Ramos (cell line): ENCODE data around the gene FAM136A.
"Not testable (repeated sequence)": the region's sequence is repeated elsewhere in the genome, so short reads cannot be mapped to it uniquely, and the experiment has no call there.

Experiments
- in situ Hi-C: fragments of 300-500 bp; cut with MboI; formaldehyde crosslinking; loops from one replicate; pipeline ENCODE4 v1.14.3; 2022; ENCODE audit warnings: low sequenced_read_pairs; ENCODE audit not compliant: unreplicated experiment

Gene FAM136A

DNA sequence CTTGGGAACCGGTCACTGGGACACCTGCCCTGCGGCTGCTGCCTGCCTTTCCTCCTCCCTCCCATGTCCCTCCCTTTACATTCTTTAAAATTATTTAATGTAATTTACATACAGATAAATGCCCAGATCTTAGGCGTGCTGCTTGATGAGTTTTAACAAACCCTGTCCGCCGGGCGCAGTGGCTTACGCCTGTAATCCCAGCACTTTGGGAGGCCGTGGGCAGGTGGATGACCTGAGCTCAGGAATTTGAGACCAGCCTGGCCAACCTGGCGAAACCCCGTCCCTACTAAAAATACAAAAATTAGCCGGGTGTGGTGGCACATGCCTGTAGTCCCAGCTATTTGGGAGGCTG, 304 bp upstream of the FAM136A start:
- in situ Hi-C loops = loop anchor here (10.0 to 25.0 kb wide), 3 partner anchors 343 to 635 kb away; partner anchors contain the start of gene ATP6V1B1

DNA sequence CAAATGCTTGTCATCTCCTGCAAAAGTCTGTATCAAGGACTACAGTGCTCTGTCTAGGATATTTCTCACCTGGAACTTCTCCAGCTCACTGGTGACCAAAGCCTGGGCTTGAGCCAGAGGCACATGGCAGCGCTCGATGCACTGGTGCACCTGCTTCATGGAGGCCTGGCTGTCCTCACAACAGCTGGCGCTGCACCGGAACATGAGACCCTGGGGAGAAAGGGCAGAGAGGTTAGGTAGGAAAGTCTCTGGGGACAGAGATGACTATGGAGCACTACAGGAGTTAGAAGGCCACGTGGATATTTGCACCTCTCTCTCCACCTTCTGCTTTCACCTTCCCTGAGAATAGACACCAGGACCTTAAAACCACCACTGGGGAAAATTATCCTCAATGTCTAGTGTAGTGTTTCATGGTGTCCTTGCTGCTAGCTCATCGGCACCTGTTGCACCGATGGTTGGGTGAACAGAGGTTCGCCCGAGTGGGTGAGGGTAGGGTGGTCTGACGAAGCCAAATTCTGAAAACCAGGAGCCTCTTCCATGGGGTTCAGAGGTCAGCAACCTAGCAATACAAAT, 1.0 kb downstream of the FAM136A start:
- in situ Hi-C loops = loop anchor here (10.0 to 25.0 kb wide), 3 partner anchors 344 to 636 kb away; partner anchors contain the start of gene ATP6V1B1

DNA sequence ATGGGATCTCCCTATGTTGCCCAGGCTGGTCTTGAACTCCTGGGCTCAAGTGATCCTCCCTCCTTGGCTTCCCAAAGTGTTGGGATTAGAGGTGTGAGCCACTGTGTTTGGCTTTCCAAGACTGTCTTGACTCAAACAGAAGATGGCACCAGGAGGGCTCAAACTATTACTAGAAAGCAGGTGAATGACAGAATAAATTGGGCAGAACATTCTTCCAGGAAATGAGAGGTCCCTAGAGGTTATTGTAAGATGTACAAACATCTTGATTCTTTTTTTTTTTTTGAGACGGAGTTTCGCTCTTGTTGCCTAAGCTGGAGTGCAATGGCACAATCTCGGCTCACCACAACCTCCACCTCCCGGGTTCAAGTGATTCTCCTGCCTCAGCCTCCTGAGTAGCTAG, 4.0 kb downstream of the FAM136A start:
- in situ Hi-C loops = not testable (repeated sequence)

DNA sequence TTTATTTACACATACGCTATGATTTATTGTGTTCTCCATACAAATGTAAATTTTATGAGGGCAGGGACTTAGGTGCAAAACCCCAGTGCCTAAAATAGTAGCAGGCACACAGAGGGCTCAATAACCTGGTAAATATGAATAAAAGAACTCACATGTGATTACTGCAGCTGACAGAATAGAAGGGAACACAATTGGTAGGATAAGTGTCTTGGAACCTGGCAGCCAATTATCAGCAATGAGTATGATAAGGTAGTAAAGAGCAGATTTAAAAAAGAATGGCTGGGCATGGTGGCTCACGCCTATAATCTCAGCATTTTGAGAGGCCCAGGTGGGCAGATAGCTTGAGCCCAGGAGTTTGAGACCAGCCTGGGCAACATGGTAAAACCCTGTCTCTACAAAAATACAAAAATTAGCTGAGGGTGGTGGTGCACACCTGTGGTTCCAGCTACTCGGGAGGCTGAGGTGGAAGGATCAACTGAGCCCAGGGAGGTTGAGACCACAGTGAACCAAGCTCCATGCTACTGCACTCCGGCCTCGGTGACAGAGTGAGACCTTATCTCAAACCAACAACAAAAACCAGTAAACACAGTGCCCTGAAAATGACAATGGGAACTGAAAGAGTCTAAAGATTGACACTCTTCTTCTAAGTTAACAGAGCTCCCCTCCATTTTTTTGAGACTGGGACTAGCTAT, 18.2 kb downstream of the FAM136A start:
- in situ Hi-C loops = no loop called here

DNA sequence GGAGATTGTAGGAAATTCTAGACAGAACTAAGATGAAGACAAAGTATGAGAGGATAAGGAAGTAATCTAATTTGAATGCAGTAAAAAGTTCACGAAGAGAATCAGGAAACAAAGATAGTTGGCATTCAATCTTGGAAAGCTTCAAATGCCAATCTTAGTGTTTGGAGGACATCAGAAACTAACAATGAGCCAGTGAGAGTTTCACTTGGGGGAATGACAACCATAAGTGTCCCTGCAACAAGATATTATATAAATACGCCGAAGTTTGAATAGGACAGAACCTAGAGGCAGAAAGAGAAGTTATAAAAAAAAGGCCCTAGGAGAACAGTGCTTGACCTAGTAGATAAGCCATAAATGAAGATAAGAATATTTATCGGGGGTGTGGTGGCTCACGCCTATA, 19.4 kb downstream of the FAM136A start:
- in situ Hi-C loops = no loop called here

DNA sequence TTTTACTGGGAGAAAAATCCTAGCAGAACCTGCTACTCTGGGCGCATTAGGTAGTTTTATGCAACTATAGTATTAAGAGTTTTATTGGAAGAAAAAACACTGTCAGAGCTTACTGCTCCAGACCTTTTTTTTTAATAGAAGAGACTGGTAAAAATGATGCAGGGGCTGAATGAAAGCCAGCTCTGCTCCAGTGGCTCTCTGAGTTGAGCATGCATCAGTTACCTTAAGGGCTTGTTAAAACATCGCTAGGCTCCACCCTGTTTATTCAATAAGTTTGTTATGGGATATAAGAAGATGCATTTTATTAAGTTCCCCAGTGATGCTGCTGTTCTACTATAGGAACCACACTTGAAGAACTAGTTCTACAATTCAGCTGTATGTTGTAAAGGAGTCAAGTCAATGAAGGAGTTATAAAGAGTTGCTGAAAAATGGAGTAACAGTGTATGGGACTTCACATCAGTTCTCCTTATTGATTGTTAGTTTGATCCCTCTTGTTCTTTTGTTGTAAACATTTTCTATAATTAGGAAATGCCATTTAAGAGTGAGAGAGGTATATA, 21.5 kb downstream of the FAM136A start:
- in situ Hi-C loops = no loop called here

DNA sequence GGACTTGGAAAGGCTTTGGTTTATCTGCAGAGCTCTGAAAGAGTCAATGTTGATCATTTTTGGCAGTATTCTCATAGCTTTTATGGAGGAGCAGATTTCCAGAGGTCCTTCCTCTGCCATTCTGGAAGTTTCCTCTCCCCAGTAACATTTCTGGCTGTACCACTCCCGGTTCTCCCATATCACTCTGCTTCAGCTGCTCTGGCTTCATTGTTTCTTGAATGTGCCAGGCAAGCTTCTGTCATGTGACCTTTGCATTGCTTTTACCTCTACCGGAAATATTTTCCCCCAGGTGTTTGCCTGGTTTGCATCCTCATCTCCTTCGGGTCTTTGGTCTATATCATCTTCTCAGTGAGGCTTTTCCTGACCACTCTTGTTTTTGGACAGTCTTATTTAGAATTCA, 31.5 kb downstream of the FAM136A start:
- in situ Hi-C loops = no loop called here

DNA sequence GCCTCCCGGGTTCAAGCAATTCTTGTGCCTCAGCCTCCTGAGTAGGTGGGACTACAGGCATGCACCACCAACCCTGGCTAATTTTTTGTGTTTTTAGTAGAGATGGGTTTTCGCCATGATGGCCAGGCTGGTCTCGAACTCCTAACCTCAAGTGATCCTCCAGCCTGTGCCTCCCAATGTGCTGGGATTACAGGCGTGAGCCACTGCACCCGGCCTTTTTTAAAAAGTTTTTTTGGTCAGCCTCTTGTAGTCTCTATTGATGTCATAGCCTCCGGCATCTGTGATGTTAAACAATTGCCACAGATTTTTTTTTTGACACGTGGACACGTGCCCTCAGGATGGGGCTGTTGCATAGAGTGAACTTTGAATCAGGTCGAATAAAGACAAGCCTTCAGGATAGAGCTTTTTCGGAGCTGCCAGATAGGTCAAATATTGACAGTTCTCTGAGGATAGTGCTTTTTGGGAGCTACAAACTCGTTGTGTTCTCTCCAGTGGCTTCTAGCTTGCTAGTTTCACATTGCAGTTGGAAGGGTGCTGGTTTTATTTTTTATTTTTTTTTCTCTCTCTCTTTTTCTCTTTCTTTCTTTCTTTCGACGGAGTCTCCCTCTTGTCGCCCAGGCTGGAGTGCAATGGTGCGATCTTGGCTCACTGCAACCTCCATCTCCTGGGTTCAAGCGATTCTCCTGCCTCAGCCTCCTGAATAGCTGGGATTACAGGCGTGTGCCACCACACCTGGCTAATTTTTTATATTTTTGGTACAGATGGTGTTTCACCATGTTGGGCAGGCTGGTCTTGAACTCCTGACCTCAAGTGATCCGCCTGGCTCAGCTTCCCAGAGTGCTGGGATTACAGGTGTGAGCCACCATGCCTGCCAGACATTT, 32.2 kb downstream of the FAM136A start:
- in situ Hi-C loops = not testable (repeated sequence)

DNA sequence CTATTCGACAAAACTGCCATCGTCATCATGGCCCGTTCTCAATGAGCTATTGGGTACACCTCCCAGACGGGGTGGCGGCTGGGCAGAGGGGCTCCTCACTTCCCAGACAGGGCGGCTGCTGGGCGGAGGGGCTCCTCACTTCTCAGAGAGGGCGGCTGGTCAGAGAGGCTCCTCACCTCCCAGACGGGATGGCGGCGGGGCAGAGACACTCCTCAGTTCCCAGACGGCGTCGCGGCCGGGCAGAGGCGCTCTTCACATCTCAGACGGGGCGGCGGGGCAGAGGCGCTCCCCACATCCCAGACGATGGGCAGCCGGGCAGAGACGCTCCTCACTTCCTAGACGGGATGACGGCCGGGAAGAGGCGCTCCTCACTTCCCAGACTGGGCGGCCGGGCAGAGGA, 34.9 kb downstream of the FAM136A start:
- in situ Hi-C loops = not testable (repeated sequence)

DNA sequence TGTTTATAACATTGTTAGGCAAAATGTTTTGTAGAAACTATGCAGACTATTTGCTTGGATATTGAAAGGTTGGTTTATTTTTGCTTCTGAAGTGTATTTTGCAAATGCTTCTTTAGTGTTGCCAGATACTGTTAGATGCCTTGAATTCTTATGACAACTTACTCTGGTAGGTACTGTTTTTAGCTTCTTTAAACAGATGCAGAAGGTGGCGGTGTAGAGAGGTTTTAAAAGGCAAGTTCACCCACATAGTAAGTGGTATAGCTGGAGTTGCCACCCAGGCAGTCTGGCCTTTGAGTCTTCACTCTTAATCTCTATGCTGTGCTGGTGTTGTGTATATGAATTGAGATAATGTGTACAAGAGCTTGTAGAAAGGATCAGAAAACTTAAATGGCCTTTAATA, 40.4 kb downstream of the FAM136A start:
- in situ Hi-C loops = no loop called here

DNA sequence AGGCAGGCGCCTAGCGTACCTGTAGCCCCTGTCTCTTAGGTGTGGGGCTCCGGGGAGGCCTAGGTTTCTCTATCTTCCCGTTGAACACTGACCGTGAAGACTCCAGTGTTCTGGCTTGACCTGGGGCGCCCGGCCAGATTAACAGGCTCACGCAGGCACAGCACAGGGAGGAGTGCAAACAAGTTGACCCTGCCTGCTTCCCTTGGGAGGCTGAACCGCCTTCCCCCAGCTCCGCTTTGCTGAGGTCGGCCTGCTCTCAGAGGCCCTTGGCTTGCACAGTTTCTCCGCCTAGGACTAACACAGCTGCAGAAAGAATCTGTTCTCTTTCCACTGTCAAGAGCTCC, 43.4 kb downstream of the FAM136A start:
- in situ Hi-C loops = no loop called here

DNA sequence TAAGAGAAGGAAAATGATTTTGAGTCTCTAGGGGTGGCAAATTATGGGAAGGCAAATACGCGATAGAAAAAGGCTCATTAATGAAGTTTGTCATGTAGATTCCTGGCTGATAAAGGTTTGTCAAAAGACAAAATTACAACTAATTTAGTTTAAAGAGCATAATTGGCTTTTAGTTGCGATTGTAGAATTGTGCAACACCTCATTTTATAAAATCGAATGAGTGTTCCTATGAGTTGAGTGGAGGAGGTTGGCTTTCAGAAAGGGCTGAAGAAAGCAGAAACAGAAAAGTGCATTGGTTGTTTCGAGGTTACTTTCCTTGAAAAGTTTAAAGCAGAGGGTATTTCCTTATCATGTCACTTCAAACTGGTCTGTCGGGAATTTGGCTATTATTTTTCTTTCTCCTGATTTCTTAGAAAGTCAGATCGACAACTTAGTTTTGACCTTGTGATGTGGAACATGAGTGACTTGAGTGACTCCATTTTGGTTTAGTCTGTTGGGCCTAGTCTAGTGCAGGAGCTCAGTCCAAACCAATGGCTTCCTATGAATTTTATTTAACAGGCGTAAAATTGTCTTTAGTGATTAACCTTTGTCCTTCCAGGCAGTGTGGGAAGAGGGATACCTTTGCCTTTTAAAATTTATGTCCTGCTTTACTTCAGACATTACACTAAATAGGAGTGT, 46.1 kb downstream of the FAM136A start:
- in situ Hi-C loops = no loop called here

DNA sequence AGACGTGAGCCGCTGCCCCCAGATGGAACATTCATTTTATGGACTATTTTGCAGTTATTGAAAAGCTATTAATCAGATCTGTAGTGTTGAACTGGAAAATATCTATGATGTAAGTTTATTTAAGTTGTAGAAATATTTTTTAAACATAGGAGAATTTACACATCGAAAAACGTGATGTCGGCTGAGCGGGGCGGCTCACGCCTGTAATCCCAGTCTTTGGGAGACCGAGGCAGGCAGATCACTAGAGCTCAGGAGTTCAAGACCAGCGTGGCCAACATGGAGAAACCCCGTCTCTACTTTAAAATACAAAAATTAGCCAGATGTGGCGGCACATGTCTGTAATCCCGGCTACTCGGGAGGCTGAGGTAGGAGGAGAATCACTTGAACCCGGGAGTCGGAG, 51.4 kb downstream of the FAM136A start:
- in situ Hi-C loops = no loop called here

DNA sequence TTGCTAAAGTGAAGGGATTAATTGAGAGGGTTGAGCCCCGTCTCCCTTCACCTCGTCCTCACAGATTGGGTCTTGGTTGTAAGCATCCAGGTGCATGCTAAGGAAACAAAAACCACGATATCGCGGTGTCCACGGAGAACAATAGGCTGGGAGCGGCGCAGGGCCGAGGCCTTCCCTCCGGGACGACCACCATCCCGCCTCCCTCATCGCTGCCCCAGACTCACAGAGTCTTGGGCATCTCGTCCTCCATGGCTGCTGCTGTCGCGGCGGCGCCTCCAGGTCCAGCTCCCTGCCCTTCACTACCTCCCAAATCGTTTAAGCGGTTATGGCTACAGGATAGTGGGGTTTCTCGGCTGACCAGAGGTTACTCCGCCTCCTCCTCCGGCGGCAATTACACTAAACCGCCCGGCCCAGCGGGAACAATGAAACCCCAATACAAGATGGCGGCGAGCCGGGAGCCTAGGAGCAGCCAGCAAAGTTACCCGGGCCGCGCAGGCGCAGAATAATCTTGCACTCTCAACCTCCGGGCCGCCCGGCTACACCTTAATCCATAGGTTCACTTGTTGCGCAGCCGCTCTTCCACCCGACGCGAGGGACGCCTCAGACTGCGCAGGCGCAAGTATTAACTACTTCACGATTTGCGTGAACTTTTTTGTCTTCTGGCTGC, 53.6 kb downstream of the FAM136A start, which contains the start of gene TIA1:
Gene TIA1 (minus strand): TSS at position 448 of the 667 bp plus-strand sequence. CDS start 198 bp downstream, at position 250.
- in situ Hi-C loops = no loop called here

DNA sequence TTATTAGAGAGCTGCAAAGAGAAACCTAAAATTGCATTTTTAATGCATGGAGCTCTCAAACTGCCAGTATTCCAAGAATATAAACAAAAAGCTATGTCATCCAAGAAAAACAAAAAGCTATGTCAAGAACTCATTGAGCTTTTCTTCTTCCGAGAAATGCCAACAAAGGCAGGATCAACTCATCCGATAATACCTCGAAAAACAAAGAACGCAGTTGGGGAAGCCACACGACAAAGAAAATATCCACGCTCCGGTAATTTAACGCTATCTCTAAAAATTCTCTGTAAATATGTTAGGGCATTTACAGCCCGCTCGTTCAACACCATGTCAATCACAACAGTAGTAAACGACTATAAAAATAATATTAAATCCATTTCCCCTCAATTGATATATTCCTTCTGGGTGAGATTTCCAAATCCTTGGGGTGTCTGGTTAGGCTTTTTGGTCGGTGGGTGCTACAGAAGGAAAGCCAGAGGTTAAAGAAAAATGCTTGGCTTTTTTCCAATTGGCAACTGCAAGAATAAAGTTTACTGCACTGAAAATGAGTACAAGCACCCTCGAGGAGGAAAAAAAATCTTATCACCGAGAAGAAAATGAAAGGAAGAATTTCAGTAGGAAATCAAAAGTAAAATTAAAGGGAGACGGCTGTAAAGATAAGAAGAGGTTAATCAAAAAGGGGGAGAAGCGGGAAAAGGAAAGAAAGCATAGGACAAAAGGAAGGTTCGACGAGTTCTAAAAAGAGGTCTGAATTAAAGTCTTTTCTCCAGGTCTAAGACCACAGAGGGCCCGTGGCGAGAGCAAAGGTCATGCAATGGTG, 54.3 kb downstream of the FAM136A start:
- in situ Hi-C loops = no loop called here
